Dendritic cell treated with granulocyte-macrophage colony-stimulating factor and Interleukin-4, amounts not matched to agents 40 ng/mL and 50 ng/mL, for 4 days (primary cell): ENCODE measurements around the gene STPG1.

ENCODE experiments used
- H3K27ac Mint-ChIP-seq: one replicate; pipeline ENCODE4 v1.8.0; 2022; ENCODE audit warnings: mild to moderate bottlenecking, mixed read lengths
- H3K27me3 Mint-ChIP-seq: one replicate; pipeline ENCODE4 v1.8.0; 2022; ENCODE audit warnings: mild to moderate bottlenecking, mixed read lengths
- H3K36me3 Mint-ChIP-seq: one replicate; pipeline ENCODE4 v1.8.0; 2022; ENCODE audit warnings: low read depth, mixed read lengths
- H3K4me1 Mint-ChIP-seq: one replicate; pipeline ENCODE4 v1.8.0; 2022; ENCODE audit warnings: low read depth, mixed read lengths
- H3K4me3 Mint-ChIP-seq: one replicate; pipeline ENCODE4 v1.8.0; 2022; ENCODE audit warnings: mild to moderate bottlenecking, moderate library complexity, mixed read lengths
- H3K9me3 Mint-ChIP-seq: one replicate; pipeline ENCODE4 v1.8.0; 2022; ENCODE audit warnings: mixed read lengths
- intact Hi-C: fragments of 100-400 bp; cut with micrococcal nuclease; formaldehyde crosslinking; loops from one replicate; pipeline ENCODE4 v1.15.0; 2022

Gene STPG1

DNA sequence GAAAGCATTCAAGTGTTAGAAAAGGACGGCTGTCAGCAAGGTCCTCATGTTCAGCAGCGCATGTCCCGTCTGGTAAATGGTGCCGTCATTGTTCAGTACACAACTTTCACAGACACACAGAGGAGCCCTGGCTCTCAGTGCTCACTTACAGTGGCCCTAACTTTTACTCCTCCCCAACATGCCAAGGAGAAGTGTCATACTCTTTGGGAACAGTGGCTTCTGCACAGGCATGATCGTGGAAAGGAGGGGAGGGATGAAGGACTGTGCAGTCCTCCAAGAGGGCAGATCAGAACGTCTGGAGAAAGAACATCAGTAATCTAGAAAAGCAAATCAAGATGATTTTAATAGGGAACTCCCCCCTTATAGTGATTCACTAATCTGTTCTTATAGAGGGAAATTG is 98.2 kb downstream of the STPG1 start:
- peaks cover 40% of the 10 kb centered on the region for H3K27me3 Mint-ChIP-seq
- H3K36me3 Mint-ChIP-seq, result no peaks in the 10 kb centered on the region
- no peak overlapping the region for H3K27ac Mint-ChIP-seq
- intact Hi-C loops, result no loop called here
- H3K4me1 Mint-ChIP-seq, result peaks cover 14% of the 10 kb centered on the region
- no peak overlapping the region for H3K4me3 Mint-ChIP-seq
- no peaks in the 10 kb centered on the region for H3K9me3 Mint-ChIP-seq

DNA sequence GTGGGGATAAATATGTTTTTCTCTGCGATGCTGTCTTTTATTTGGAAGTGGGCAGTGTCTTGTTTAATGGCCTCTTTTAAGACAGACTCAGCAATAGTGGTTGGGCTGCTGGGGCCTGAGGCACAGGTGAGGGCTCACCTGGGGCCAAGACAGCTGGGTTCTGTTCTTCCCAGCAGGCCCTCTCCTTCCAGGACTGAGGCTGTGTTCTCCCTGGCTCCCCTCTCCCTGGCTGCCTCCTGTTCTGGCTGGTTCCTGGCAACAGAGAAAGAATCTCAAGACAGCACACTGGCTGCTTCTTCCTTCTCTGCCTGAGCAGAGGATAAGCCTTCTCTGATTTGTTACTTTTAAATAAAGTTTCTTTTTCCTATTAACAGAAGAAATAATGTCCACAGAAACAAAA is 101.8 kb downstream of the STPG1 start:
- Mint-ChIP-seq H3K4me1 (no peaks in the 10 kb centered on the region), H3K27ac (no peak overlapping the region), H3K4me3 (no peak overlapping the region), H3K36me3 (no peaks in the 10 kb centered on the region), H3K9me3 (no peaks in the 10 kb centered on the region), H3K27me3 (peaks cover 8% of the 10 kb centered on the region)
- intact Hi-C loops, result no loop called here

DNA sequence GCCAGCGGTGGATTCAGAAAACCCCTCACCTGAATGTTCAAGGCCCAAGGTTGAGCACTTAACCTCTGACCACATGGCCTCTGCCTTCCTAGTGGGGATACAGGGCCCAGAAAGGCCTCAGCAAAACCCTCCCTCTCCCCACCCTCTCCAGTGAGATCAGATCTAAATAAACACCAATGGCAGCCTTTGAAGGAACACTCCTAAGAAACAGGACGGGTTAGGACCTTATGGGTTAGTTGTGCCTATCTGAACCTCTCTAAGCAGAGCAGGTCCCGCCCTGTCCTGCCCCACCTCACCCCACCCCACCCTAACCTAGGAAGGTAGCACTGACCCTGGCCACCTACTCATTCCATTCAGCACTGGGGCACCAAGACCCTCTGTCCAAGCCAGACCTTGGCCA is 102.3 kb downstream of the STPG1 start:
- no peak overlapping the region for H3K27ac Mint-ChIP-seq
- no peaks in the 10 kb centered on the region for H3K4me1 Mint-ChIP-seq
- H3K9me3 Mint-ChIP-seq, result no peaks in the 10 kb centered on the region
- H3K27me3 Mint-ChIP-seq, result peaks cover 6% of the 10 kb centered on the region
- H3K4me3 Mint-ChIP-seq, result no peak overlapping the region
- intact Hi-C loops, result no loop called here
- no peaks in the 10 kb centered on the region for H3K36me3 Mint-ChIP-seq

DNA sequence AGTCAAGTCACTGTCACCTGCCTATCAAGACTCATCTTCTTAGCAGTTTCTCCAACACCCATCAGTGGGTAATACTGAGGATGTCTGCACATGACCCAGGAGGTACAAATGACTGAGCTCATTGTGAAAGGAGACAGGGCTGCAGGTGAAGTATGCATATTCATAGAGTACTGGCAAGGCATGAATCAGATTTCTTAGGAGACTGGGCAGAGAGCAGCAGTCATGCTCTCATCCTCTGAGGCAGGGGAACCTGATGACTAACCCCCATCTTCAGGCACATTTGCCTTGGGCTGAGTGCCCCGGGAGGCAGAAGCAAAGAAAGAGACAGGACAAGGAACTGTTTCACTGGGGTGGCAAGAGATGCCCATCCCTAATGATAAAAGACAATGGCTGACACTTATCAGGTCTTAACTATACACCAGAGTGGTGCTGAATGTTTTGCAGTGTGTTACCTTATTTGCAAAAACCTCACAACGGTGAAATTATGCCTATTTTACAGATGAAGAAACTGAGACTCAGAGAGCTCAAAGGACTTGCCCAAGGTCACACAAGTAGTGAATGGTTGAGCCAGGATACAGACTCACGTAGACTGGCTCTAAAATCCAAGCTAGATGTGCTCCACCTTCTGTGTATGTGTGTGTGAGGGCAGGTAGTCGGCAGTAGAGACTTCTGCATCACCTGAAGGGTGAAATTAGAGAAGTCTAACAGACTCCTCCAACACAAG is 103.7 kb downstream of the STPG1 start:
- Mint-ChIP-seq H3K27ac (no peak overlapping the region), H3K36me3 (no peaks in the 10 kb centered on the region), H3K27me3 (peaks cover 10% of the 10 kb centered on the region), H3K9me3 (no peaks in the 10 kb centered on the region), H3K4me3 (no peak overlapping the region), H3K4me1 (no peaks in the 10 kb centered on the region)
- intact Hi-C loops, result no loop called here

DNA sequence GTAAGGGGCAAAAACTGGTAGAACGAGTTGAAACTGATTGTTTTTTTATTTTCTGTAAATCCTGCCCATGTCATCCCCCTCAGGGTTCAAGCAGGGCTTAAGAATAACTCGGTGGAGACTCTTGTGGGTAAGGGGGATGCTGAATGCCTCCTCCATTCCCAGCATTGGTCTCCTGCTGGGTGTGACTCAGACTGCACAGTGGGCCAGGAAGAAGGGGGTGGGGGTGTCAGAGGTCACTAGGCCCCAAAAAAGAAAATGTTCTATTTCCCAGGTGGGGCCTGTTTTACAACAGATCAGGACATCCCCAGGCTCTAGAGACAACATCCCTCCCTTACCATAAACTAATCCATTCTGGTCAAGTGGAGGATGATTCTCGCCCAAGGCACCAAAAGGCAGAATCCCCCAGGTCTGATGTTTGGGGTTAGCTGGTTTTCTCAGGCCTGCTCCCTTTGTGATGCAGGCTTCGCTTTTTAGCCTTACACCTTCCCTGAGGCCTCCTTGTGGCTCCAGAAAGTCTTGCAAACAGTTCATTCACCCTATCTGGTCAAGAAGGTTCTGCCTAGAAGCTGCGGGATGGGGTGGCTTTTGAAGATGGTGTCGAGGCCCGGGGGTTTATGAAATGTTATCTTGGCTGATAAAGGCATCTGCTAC is 105.1 kb downstream of the STPG1 start:
- no peaks in the 10 kb centered on the region for H3K9me3 Mint-ChIP-seq
- intact Hi-C loops, result no loop called here

More for the DNA sequence above, 105.1 kb downstream of the STPG1 start:
- H3K27me3 Mint-ChIP-seq, result peaks cover 15% of the 10 kb centered on the region
- H3K36me3 Mint-ChIP-seq, result no peaks in the 10 kb centered on the region
- H3K4me3 Mint-ChIP-seq, result no peak overlapping the region
- no peak overlapping the region for H3K27ac Mint-ChIP-seq
- no peaks in the 10 kb centered on the region for H3K4me1 Mint-ChIP-seq
